Measurements from ENCODE around the gene RABGGTA. TPM values are rescaled to one million over a fixed set of nuclear protein-coding genes. Genes with fewer than 3 reads are reported as not detected.
A peak's percentile ranks its signal among the peaks of the same experiment; 100 is the strongest.
"Not testable (repeated sequence)": the region's sequence is repeated elsewhere in the genome, so short reads cannot be mapped to it uniquely, and the experiment has no call there.

RABGGTA gene
- total and polyA plus RNA-seq, 12 donors: 17.4 to 37.9 (median 21.1) TPM

- peak overlapping the region; percentile 74 to 97 (median 90) for H3K27ac ChIP-seq
- no peaks in the 10 kb centered on the region for H3K9me3 ChIP-seq
- ATAC-seq (peak in 5 of 8 donors; percentile 1 to 25 (median 3)), DNase-seq (no peak)
- TF ChIP-seq, protein P1, sequence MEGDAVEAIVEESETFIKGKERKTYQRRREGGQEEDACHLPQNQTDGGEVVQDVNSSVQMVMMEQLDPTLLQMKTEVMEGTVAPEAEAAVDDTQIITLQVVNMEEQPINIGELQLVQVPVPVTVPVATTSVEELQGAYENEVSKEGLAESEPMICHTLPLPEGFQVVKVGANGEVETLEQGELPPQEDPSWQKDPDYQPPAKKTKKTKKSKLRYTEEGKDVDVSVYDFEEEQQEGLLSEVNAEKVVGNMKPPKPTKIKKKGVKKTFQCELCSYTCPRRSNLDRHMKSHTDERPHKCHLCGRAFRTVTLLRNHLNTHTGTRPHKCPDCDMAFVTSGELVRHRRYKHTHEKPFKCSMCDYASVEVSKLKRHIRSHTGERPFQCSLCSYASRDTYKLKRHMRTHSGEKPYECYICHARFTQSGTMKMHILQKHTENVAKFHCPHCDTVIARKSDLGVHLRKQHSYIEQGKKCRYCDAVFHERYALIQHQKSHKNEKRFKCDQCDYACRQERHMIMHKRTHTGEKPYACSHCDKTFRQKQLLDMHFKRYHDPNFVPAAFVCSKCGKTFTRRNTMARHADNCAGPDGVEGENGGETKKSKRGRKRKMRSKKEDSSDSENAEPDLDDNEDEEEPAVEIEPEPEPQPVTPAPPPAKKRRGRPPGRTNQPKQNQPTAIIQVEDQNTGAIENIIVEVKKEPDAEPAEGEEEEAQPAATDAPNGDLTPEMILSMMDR (IDR thresholded peaks at IDR 0.05): no peak
- peak overlapping the region; percentile 65 to 97 (median 91) for H3K4me3 ChIP-seq
- peaks cover 18 to 43% (median 34%) of the 10 kb centered on the region in 9 donors for H3K4me1 ChIP-seq
- intact Hi-C loops (cut with DNase I): loop anchor here in 2 of 10 donors (2.0 to 10.0 kb wide), 2 partner anchors 43 to 203 kb away; partner anchors contain the start of gene IPO4 (in 1 of the 2)
- H3K36me3 ChIP-seq: peaks cover 0 to 42% (median 9%) of the 10 kb centered on the region in 9 donors
- WGBS, 2 donors: 10 to 12% methylated on average over 23 of the region's 23 CpGs
- H3K27me3 ChIP-seq: no peaks in the 10 kb centered on the region
These were observed 39.9 kb downstream of the RABGGTA start for GRCh38 chr14:24231263-24232120.

GRCh38 chr14:24228902-24229301, 42.5 kb downstream of the RABGGTA start:
- Histone ChIP-seq H3K27ac (no peak overlapping the region), H3K9me3 (no peaks in the 10 kb centered on the region), H3K4me3 (no peak overlapping the region), H3K27me3 (no peaks in the 10 kb centered on the region), H3K4me1 (peaks cover 16 to 39% (median 26%) of the 10 kb centered on the region in 9 donors), H3K36me3 (peaks cover 0 to 22% (median 0%) of the 10 kb centered on the region in 9 donors)
- WGBS, 2 donors: 0 to 35% methylated on average over 1 of the region's 1 CpG
- ATAC-seq (no peak), DNase-seq (no peak)
- intact Hi-C loops (cut with DNase I): loop anchor here in 1 of 10 donors (5.0 kb wide), 1 partner anchor 208 kb away; no protein-coding TSS in a partner anchor
- TF ChIP-seq, protein P1 (IDR thresholded peaks at IDR 0.05): no peak

DNA sequence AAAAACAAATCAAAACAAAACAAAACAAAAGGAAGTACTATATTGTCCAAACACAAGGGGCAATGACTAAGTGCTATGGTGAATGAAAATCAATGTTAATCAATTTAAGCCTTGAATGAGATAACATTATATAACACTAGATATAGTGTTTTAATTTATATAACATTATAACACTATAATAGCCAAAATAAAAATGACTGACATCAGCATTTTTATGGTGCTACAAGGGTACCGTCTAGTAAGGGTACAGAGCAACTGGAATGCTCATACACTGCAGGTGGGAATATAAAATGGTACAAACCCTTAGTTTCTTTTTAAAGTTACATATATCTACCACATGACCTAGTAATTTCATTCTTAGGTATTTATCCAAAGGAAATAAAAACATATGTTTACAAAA, 44.9 kb downstream of the RABGGTA start:
- Histone ChIP-seq H3K4me3 (no peak overlapping the region), H3K4me1 (peaks cover 6 to 27% (median 15%) of the 10 kb centered on the region in 9 donors), H3K27me3 (no peaks in the 10 kb centered on the region), H3K9me3 (no peaks in the 10 kb centered on the region), H3K27ac (no peak overlapping the region), H3K36me3 (peaks cover 0 to 22% (median 0%) of the 10 kb centered on the region in 9 donors)
- DNase-seq (no peak), ATAC-seq (no peak)
- 71 to 79% methylated on average over 1 of the region's 1 CpG for WGBS, 2 donors
- intact Hi-C loops (cut with DNase I): loop anchor here in 1 of 10 donors (5.0 kb wide), 1 partner anchor 211 kb away; no protein-coding TSS in a partner anchor
- TF ChIP-seq, protein P1 (IDR thresholded peaks at IDR 0.05): no peak

DNA sequence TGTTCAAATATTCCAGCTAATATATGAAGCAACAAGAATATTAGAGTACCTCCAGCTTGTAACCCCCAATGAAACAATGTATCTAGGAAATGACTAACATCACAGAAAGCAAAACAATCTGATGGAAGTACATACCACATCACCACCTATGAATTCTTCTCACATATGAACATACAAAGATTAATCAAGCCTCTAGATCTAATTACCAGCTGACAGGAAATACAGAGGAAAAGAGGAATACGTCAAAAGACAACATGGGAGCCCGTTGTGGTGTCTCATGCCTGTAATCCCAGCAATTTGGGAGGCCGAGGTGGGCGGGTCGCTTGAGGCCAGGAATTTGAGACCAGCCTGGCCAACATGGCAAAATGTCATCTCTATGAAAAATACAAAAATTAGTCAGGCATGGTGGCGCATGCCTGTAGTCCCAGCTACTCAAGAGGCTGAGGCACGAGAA, 46.8 kb downstream of the RABGGTA start:
- Histone ChIP-seq H3K4me3 (no peak overlapping the region), H3K27me3 (no peaks in the 10 kb centered on the region), H3K9me3 (no peaks in the 10 kb centered on the region), H3K36me3 (peaks cover 0 to 26% (median 0%) of the 10 kb centered on the region in 9 donors), H3K27ac (peak overlapping the region in 6 of 10 donors; percentile 17 to 67 (median 44)), H3K4me1 (peaks cover 0 to 18% (median 4%) of the 10 kb centered on the region in 9 donors)
- TF ChIP-seq, protein P1 (IDR thresholded peaks at IDR 0.05): no peak
- intact Hi-C loops (cut with DNase I): loop anchor here in 1 of 10 donors (5.0 kb wide), 1 partner anchor 213 kb away; no protein-coding TSS in a partner anchor
- DNase-seq: no peak
- ATAC-seq: peak in 4 of 8 donors; percentile 23 to 77 (median 71)
- 72 to 82% methylated on average over 7 of the region's 7 CpGs for WGBS, 2 donors

DNA sequence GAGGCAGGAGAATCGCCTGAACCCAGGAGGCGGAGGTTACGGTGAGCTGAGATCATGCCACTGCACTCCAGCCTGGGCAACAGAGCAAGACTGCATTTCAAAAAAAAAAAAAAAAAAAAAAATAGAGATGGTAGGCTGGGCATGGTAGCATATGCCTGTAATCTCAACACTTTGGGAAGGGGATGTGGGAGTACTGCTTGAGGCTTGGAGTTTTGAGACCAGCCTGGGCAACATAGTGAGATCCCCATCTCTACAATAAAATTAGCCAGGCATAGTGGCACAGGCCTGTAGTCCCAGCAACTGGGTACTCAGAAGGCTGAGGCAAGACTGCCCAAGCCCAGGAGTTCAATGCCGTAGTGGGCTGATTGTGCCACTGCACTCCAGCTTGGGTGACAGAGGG, 48.4 kb downstream of the RABGGTA start:
- H3K4me3 ChIP-seq; intact Hi-C loops (cut with DNase I); H3K27me3 ChIP-seq; DNase-seq; H3K27ac ChIP-seq; H3K9me3 ChIP-seq; ATAC-seq: not testable (repeated sequence)
- Histone ChIP-seq H3K36me3 (peaks cover 0 to 29% (median 3%) of the 10 kb centered on the region in 9 donors), H3K4me1 (peaks cover 0 to 18% (median 4%) of the 10 kb centered on the region in 9 donors)
- 97 to 98% methylated on average over 4 of the region's 4 CpGs for WGBS, 2 donors
